Epithelial cell of esophagus (primary cell): Measurements from ENCODE around the gene MITF.

ENCODE experiments used
- DNase-seq: peaks from one replicate; pipeline ENCODE4 v3.0.0; 2010; ENCODE audit warnings: low read depth
- H3K4me3 ChIP-seq: 2 replicates; pipeline ENCODE4 v1.5.1; 2011; ENCODE audit warnings: mild to moderate bottlenecking, low read length, control low read depth
- TF ChIP-seq, protein P1 (sequence below): IDR thresholded peaks from 2 replicates; pipeline ENCODE4 v1.5.1; 2011; ENCODE audit warnings: low read depth, mild to moderate bottlenecking, low read length, control low read depth, inconsistent platforms; ENCODE audit not compliant: insufficient read depth; ENCODE audit errors: missing control alignments

The MITF gene

DNA sequence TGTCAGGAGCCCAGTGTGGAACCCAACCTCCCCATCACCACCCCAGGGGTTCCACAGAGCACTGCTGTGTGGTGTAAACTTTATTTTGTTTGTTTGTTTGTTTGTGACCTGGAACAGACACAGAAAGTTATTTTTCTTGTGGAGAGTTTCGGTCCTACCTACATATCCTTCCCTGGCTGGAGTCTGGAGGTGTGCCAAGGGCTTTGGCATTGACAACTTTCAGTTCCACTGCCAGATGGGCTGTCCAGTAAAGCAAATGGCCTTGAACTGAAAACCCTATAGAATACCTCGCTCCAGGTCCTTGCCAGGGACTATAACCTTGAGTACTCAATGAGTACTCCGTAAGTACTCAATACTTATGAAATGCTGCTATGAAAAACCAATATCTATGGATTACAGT is 103.5 kb downstream of the MITF start:
- no peak for DNase-seq
- TF ChIP-seq, protein P1, sequence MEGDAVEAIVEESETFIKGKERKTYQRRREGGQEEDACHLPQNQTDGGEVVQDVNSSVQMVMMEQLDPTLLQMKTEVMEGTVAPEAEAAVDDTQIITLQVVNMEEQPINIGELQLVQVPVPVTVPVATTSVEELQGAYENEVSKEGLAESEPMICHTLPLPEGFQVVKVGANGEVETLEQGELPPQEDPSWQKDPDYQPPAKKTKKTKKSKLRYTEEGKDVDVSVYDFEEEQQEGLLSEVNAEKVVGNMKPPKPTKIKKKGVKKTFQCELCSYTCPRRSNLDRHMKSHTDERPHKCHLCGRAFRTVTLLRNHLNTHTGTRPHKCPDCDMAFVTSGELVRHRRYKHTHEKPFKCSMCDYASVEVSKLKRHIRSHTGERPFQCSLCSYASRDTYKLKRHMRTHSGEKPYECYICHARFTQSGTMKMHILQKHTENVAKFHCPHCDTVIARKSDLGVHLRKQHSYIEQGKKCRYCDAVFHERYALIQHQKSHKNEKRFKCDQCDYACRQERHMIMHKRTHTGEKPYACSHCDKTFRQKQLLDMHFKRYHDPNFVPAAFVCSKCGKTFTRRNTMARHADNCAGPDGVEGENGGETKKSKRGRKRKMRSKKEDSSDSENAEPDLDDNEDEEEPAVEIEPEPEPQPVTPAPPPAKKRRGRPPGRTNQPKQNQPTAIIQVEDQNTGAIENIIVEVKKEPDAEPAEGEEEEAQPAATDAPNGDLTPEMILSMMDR, result no peak
- no peak overlapping the region for H3K4me3 ChIP-seq

DNA sequence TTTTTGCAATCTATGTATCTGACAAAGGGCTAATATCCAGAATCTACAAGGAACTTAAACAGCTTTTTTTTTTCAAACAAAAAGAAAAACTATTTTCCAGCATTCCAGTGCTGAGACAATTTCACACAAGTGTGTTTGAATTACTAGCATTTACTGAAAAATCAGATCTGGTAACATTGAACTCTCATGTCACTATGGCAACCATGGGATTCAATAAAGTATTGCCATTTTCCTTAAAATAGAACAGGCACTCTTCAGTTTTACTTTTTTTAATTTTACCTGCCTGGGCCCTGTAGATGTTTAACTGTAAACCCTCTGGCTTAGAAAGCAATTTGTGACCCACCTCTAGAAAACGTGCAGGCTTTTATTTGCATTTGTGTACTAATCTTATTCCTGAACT is 105.4 kb downstream of the MITF start:
- DNase-seq, result no peak
- TF ChIP-seq, protein P1, result no peak
- H3K4me3 ChIP-seq, result no peak overlapping the region

DNA sequence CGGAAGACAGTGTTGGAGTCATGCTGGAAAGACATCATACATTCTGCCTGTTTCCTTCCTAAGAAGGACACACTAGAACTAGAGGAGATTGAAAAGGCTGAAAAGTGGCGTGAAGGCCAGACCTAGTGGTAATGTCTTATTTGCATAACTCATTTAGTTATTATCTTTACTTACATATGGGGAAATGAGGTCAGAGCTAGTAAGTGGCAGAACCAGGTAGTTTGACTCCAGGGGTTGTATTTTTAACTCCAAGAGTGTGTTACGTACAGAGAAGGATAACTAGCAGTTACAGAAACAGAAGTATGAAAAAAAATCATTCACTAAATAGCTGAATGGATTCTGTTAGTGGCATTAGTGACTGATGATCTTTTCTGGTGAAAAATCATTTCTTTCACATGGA is 108.0 kb downstream of the MITF start:
- H3K4me3 ChIP-seq, result no peak overlapping the region
- TF ChIP-seq, protein P1, result no peak
- DNase-seq, result no peak

DNA sequence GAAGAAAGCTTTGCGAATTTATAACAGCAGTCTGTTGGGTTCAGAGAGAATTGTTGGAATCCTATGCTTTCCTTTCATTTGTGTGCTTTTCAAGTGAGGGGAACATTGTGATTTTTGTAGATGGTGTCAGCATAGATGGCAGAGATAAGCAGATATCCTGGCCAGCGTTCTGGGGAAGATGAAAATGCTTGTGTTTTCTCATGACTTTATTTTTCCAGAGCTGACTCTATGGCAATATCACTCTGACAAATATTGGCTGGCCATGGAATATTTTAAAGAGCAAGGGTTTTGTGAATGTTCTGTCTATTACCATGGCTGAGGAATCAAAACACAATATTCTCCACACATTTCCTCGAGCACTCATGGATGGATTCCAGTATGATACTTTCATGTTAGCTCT is 108.8 kb downstream of the MITF start:
- DNase-seq, result no peak
- TF ChIP-seq, protein P1, result no peak

DNA sequence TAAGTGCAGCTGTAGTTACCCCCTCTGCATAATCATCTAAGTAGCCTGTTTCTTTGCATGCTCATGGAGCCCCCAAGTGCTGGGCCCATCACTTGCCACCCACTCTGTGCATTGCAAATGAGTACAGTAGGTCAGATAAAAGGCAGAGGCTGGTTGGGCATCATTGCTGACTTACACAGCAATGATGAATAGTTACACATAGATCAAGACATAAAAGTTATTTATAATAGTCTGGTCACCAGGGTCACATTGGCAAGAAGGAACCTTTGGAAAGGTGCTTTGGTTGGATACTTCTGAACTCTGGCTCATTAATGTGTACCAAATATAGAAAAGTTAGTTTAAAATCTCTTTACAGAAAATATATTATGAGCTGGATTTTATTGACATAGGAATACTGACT is 111.6 kb downstream of the MITF start:
- no peak overlapping the region for H3K4me3 ChIP-seq
- DNase-seq, result no peak
- TF ChIP-seq, protein P1, result no peak

More for the DNA sequence above, 108.8 kb downstream of the MITF start:
- H3K4me3 ChIP-seq, result no peak overlapping the region

DNA sequence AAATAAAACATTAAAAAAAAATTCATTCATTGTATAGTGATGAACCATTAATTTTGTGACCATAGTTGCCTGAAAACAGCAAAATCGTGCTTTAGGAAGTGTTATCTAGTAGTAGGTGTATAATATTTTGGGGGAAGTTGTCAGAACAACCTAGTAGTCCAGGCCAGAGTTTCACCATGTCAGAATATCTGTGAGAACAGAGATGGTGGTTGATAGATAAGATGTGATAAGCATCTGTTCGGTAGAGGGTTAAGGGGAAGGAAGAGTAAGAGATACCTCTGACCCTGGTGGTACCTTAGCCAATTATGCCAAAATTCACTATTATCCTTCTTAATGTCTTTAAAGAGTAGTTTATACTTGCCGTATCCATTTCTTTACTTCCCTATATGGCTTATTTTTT is 113.8 kb downstream of the MITF start:
- DNase-seq, result no peak
- TF ChIP-seq, protein P1, result no peak
- no peak overlapping the region for H3K4me3 ChIP-seq

DNA sequence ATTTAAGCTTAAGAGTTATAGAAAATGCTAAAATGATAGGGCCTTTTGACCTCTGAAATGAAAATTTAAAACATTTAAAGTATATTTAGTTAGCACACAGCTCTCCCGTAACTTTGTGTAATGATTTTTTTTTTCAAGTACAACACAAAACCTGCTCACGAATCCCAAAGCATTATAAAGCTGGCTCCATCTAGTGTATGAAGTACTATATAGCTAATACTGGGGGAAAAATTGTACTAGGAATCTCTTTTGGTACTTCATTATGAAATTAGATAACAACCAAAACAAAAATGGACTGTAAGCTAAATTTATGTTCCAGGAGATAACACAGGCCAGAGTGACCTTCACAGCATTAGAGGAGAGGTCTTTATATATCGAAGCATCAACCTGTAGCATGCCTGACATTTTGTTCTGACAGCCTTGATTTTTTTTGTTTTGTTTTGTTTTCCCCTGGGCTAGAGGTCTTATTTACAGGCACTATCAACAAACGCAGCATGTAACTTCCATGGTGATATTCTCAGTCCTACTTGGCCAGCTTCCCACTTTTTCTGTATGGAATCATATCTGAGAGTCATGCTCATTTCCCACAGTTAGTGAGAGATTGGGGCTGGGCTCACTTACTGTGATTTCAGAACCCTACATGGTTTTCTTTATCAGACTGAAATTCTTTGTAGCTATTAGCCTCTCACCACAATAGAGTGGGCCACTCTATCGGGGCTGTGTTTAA is 116.3 kb downstream of the MITF start:
- no peak overlapping the region for H3K4me3 ChIP-seq
- DNase-seq, result peak; percentile 37
- TF ChIP-seq, protein P1, result peak; percentile 46
